Natural killer cell (primary cell): Measurements from ENCODE around the gene MMD2. TPM values are rescaled to one million over a fixed set of nuclear protein-coding genes. Genes with fewer than 3 reads are reported as not detected.

Experiments
- ATAC-seq, 3 donors: fragments of 150-1000 bp in 2 of 3; fragments of 200-7000 bp in 1 of 3; cut with Tn5 transposase; 1 replicate in 1 of 3; 2 replicates in 2 of 3; pipeline ENCODE4 v1.10.0; 2021; ENCODE audit warnings: mild to moderate bottlenecking in 2 of 3, moderate library complexity in 2 of 3
- DNase-seq, 2 donors: peaks; one replicate each; pipeline versions ENCODE4 v3.0.0 to v3.0.0-alpha.2; 2013 to 2021; ENCODE audit warnings: mixed read lengths in 1 of 2
- H3K27ac ChIP-seq: one replicate; pipeline ENCODE4 v1.5.1; 2013; ENCODE audit warnings: mild to moderate bottlenecking, low read length
- H3K27me3 ChIP-seq: one replicate; pipeline ENCODE4 v1.6.1; 2013; ENCODE audit warnings: low read length; ENCODE audit not compliant: control insufficient read depth, insufficient read depth
- H3K36me3 ChIP-seq: one replicate; pipeline ENCODE4 v1.6.1; 2013; ENCODE audit warnings: low read length; ENCODE audit not compliant: control insufficient read depth, insufficient read depth
- H3K4me1 ChIP-seq: one replicate; pipeline ENCODE4 v1.6.1; 2013; ENCODE audit warnings: low read length; ENCODE audit not compliant: control insufficient read depth, insufficient read depth
- H3K4me3 ChIP-seq: one replicate; pipeline ENCODE4 v1.5.1; 2013; ENCODE audit warnings: low read length
- H3K9me3 ChIP-seq: one replicate; pipeline ENCODE4 v1.6.1; 2013; ENCODE audit warnings: low read length; ENCODE audit not compliant: control insufficient read depth, insufficient read depth
- H3K27ac Mint-ChIP-seq, 2 donors: one replicate each; pipeline ENCODE4 v1.8.0; 2022; ENCODE audit warnings: mild to moderate bottlenecking in 2 of 2, mixed read lengths in 2 of 2, moderate library complexity in 1 of 2
- H3K27me3 Mint-ChIP-seq, 2 donors: one replicate each; pipeline ENCODE4 v1.8.0; 2022; ENCODE audit warnings: low read depth in 2 of 2, mixed read lengths in 2 of 2
- H3K36me3 Mint-ChIP-seq: one replicate; pipeline ENCODE4 v1.8.0; 2022; ENCODE audit warnings: mixed read lengths
- H3K4me1 Mint-ChIP-seq, 2 donors: one replicate each; pipeline ENCODE4 v1.8.0; 2022; ENCODE audit warnings: mixed read lengths in 2 of 2
- H3K4me3 Mint-ChIP-seq: one replicate; pipeline ENCODE4 v1.8.0; 2022; ENCODE audit warnings: mild to moderate bottlenecking, moderate library complexity, mixed read lengths
- H3K9me3 Mint-ChIP-seq, 2 donors: one replicate each; pipeline ENCODE4 v1.8.0; 2022; ENCODE audit warnings: mixed read lengths in 2 of 2
- WGBS: methylation state at CpG from one replicate; pipeline ENCODE4 v1.1.7; 2013; ENCODE audit warnings: missing lambda C conversion rate; ENCODE audit not compliant: insufficient coverage; 5-methylcytosine and 5-hydroxymethylcytosine counted together
- intact Hi-C: fragments of 100-400 bp; cut with micrococcal nuclease; formaldehyde crosslinking; loops from one replicate; pipeline ENCODE4 v1.14.2; 2022
- total RNA-seq, 4 donors: library from RNA; stranded (reverse); fragments of 120-200 nt in 1 of 4; gene quantifications; one replicate each; pipeline versions ENCODE4 v1.2.3 to v1.2.4, GENCODE V29; 2013 to 2022
- TF ChIP-seq, protein P1 (sequence below): fragments of 200-600 bp; IDR thresholded peaks from one replicate; pipeline ENCODE4 v1.8.0; 2022; ENCODE audit warnings: antibody characterized with exemption

The MMD2 gene
- total RNA-seq, 3 donors from 2014 or later (not counting 1 experiment from before 2014, with no cell fraction given) = not detected

DNA sequence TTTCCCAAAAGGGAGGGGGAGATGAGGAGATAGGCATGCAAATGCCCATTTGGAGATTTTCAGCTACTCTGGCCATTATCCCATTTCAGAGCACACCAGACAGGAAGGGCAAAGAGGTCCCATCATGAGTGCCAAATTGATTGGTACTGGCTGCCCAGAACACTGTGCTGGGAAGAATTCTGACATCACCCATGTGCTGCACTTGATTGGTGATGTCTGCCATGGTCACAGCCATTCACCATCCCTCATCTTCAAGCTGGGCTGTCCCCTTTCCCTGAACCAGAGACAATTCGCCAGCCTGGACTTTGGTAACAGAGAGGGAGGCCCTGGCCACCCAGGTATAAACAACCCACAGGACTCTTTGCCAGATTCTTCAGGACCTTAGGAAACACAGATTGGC lies 52.3 kb downstream of the MMD2 start:
- Mint-ChIP-seq H3K27ac (no peak overlapping the region), H3K27me3 (peaks cover 0 to 8% of the 10 kb centered on the region in 2 donors), H3K4me1 (no peaks in the 10 kb centered on the region), H3K36me3 (no peaks in the 10 kb centered on the region), H3K4me3 (no peak overlapping the region), H3K9me3 (no peaks in the 10 kb centered on the region)
- Histone ChIP-seq H3K27ac (no peak overlapping the region), H3K36me3 (no peaks in the 10 kb centered on the region), H3K27me3 (no peaks in the 10 kb centered on the region), H3K9me3 (no peaks in the 10 kb centered on the region), H3K4me3 (no peak overlapping the region), H3K4me1 (no peaks in the 10 kb centered on the region)
- ATAC-seq = no peak
- no peak for DNase-seq
- TF ChIP-seq, protein P1, sequence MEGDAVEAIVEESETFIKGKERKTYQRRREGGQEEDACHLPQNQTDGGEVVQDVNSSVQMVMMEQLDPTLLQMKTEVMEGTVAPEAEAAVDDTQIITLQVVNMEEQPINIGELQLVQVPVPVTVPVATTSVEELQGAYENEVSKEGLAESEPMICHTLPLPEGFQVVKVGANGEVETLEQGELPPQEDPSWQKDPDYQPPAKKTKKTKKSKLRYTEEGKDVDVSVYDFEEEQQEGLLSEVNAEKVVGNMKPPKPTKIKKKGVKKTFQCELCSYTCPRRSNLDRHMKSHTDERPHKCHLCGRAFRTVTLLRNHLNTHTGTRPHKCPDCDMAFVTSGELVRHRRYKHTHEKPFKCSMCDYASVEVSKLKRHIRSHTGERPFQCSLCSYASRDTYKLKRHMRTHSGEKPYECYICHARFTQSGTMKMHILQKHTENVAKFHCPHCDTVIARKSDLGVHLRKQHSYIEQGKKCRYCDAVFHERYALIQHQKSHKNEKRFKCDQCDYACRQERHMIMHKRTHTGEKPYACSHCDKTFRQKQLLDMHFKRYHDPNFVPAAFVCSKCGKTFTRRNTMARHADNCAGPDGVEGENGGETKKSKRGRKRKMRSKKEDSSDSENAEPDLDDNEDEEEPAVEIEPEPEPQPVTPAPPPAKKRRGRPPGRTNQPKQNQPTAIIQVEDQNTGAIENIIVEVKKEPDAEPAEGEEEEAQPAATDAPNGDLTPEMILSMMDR = no peak
- intact Hi-C loops = no loop called here
- 81% methylated on average over 1 of the region's 1 CpG for whole genome bisulfite sequencing

DNA sequence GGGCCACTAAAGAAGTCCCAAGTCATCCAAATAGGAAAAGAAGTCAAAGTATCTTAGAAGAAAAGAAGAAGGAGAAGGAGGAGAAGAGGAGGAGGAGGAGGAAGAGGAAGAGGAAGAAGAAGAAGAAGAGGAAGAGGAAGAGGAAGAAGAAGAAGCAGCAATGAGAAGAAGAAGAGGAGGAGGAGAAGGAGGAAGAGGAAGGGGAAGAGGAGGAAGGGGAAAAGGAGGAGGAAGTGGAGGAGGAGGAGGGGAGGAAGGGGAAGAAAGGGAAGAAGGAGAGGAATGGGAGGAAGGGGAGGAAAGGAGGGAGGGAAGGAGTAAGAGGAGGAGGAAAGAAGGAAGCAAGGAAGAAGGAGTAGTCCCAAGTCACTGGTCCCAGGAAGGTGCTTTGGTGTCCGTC lies 53.8 kb downstream of the MMD2 start:
- Mint-ChIP-seq H3K4me3 (no peak overlapping the region), H3K9me3 (no peaks in the 10 kb centered on the region), H3K4me1 (no peaks in the 10 kb centered on the region), H3K36me3 (no peaks in the 10 kb centered on the region), H3K27me3 (peaks cover 0 to 5% of the 10 kb centered on the region in 2 donors), H3K27ac (no peak overlapping the region)
- no peak for DNase-seq
- no peaks in the 10 kb centered on the region for H3K36me3 ChIP-seq
- no peak overlapping the region for H3K4me3 ChIP-seq
- ATAC-seq = no peak
- intact Hi-C loops = no loop called here
- no peaks in the 10 kb centered on the region for H3K27me3 ChIP-seq
- TF ChIP-seq, protein P1 = no peak
- H3K27ac ChIP-seq = no peak overlapping the region
- H3K9me3 ChIP-seq = no peaks in the 10 kb centered on the region
- no peaks in the 10 kb centered on the region for H3K4me1 ChIP-seq
- 91% methylated on average over 1 of the region's 1 CpG for WGBS

DNA sequence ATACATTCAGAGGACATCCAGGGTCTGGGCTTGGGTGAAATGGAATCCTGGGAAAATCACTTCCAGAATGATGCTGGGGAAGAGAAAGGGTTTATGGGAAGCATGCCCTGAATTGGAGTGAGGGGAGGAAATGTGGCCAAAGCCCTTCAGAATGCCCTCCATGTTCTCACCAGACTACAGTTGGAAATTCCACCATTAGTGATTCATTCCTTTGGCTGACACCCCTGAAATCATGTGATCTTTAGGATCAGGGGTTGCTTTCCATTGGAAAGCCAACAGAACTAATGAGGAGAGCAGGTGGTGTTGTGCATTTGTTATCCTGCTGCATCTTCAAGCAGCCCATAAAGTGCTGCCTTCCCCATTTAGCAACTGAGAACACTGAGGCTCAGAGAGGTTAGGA lies 54.6 kb downstream of the MMD2 start:
- no peak overlapping the region for H3K4me3 Mint-ChIP-seq
- Histone ChIP-seq H3K4me3 (no peak overlapping the region), H3K27me3 (no peaks in the 10 kb centered on the region), H3K27ac (no peak overlapping the region), H3K4me1 (no peaks in the 10 kb centered on the region), H3K9me3 (no peaks in the 10 kb centered on the region), H3K36me3 (no peaks in the 10 kb centered on the region)
- H3K36me3 Mint-ChIP-seq = no peaks in the 10 kb centered on the region
- TF ChIP-seq, protein P1 = no peak
- no peaks in the 10 kb centered on the region for H3K4me1 Mint-ChIP-seq
- peaks cover 0 to 5% of the 10 kb centered on the region in 2 donors for H3K27me3 Mint-ChIP-seq
- no peaks in the 10 kb centered on the region for H3K9me3 Mint-ChIP-seq
- DNase-seq = no peak
- intact Hi-C loops = no loop called here
- no peak for ATAC-seq
- H3K27ac Mint-ChIP-seq = no peak overlapping the region

DNA sequence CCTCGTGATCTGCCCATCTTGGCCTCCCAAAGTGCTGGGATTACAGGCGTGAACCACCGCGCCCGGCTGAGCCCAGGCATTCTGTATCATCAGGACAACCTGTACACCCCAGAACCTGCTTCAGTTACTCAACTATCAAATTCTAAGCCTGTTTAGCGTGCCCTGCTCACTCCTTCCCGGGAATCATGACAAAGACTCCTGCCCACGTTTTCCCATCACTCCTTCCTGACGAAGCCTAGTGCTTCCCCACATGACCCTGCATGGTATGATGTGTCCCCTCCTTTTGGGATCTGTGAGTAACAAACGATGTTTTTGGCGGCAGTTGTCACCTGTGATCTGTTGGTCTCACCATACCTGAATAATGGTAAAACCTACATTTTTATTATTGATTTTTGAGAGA lies 63.2 kb downstream of the MMD2 start:
- 92% methylated on average over 10 of the region's 11 CpGs for WGBS
- DNase-seq = no peak
- no peak for ATAC-seq
- H3K4me3 Mint-ChIP-seq = no peak overlapping the region
- no peaks in the 10 kb centered on the region for H3K27me3 ChIP-seq
- H3K4me1 ChIP-seq = no peaks in the 10 kb centered on the region
- no peak overlapping the region for H3K27ac Mint-ChIP-seq
- no peaks in the 10 kb centered on the region for H3K4me1 Mint-ChIP-seq
- intact Hi-C loops = no loop called here
- H3K36me3 Mint-ChIP-seq = no peaks in the 10 kb centered on the region
- no peak overlapping the region for H3K4me3 ChIP-seq
- no peaks in the 10 kb centered on the region for H3K36me3 ChIP-seq
- no peaks in the 10 kb centered on the region for H3K9me3 ChIP-seq
- H3K27me3 Mint-ChIP-seq = peaks cover 5 to 10% of the 10 kb centered on the region in 2 donors
- no peaks in the 10 kb centered on the region for H3K9me3 Mint-ChIP-seq
- H3K27ac ChIP-seq = no peak overlapping the region
- TF ChIP-seq, protein P1 = no peak
